ENCODE results near the gene FAM53C.

DNA sequence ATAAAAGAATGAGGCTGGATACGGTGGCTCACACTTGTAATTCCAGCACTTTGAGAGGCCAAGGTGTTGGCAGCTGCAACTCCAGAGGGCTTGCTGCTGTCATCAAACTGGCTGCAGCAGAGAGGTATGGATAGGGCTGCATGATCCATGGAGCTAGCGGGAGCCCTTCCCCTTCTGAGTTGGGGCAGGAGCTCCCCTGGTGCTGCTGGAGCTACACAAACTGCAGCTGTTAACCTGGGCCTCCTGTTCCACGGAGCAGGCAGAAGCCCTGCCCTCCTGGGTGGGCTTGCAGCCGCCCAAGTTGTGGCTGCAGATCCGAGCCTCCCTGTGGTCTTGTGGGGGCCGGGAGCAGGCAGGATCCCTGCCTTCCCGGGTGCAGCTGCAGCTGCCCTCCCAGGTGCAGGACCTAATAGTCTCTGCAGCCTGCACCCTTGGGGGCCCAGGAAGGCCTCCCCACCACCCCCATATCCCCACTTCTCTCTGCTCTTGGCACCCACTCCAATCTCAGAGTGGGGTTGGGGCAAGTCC lies 22.3 kb upstream of the FAM53C start:
- TF ChIP-seq POLR2A (IDR thresholded peaks at IDR 0.05) (no peak), POLR2AphosphoS5 (IDR thresholded peaks at IDR 0.05) (no peak), EP300 (IDR thresholded peaks at IDR 0.05) (no peak)
- TF ChIP-seq, protein P1, sequence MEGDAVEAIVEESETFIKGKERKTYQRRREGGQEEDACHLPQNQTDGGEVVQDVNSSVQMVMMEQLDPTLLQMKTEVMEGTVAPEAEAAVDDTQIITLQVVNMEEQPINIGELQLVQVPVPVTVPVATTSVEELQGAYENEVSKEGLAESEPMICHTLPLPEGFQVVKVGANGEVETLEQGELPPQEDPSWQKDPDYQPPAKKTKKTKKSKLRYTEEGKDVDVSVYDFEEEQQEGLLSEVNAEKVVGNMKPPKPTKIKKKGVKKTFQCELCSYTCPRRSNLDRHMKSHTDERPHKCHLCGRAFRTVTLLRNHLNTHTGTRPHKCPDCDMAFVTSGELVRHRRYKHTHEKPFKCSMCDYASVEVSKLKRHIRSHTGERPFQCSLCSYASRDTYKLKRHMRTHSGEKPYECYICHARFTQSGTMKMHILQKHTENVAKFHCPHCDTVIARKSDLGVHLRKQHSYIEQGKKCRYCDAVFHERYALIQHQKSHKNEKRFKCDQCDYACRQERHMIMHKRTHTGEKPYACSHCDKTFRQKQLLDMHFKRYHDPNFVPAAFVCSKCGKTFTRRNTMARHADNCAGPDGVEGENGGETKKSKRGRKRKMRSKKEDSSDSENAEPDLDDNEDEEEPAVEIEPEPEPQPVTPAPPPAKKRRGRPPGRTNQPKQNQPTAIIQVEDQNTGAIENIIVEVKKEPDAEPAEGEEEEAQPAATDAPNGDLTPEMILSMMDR (IDR thresholded peaks at IDR 0.05): no peak

Data from gastroesophageal sphincter (tissue), 3 donors.